K562 (cell line): ENCODE data around the gene POLR3GL. TPM values are rescaled to one million over a fixed set of nuclear protein-coding genes. Genes with fewer than 3 reads are reported as not detected.

Experiments used
- ATAC-seq: fragments of 200-7000 bp; cut with Tn5 transposase; 3 replicates; pipeline ENCODE4 v1.9.1; 2020; ENCODE audit warnings: moderate library complexity
- BruUV-seq: library from RNA; stranded (reverse); fragments of 400-500 nt; replicated peaks from 2 replicates; lab custom pipeline; 2021; lab: Mats Ljungman, UMichigan
- CTCF ChIA-PET: fragments of 300-600 bp; formaldehyde crosslinking; extraction: SDS; loops from one replicate; lab custom pipeline; 2021; ENCODE audit warnings: low intra/inter-chr PET ratio; lab: Yijun Ruan, JAX
- POLR2A ChIA-PET: fragments of 300-600, 350-650 bp; sonication (Branson Sonifier 250); formaldehyde crosslinking; extraction: SDS; loops from one replicate; lab custom pipeline; 2021; ENCODE audit warnings: antibody characterized with exemption, inconsistent platforms; lab: Yijun Ruan, JAX
- DNase-seq, 4 experiments: peaks; one replicate each; pipeline versions ENCODE4 v3.0.0 to v3.0.0-alpha.2; 2011 to 2018; ENCODE audit warnings: low spot score in 3 of 4, mixed read lengths in 3 of 4; ENCODE audit errors: extremely low read depth in 1 of 4
- FAIRE-seq: peaks from 2 replicates; lab custom pipeline; 2011; peaks lifted over from hg19 to GRCh38; lab: Jason Lieb, UNC
- H2AFZ ChIP-seq: 2 replicates; pipeline ENCODE4 v1.6.0; 2011; ENCODE audit warnings: low read depth, low read length, control low read depth, inconsistent platforms
- H3K27ac ChIP-seq: fragments of 200-600 bp; 3 replicates; pipeline ENCODE4 v1.8.0; 2011; ENCODE audit warnings: low read depth, mild to moderate bottlenecking, control low read depth, inconsistent platforms, low read length, moderate library complexity, mixed read lengths; ENCODE audit errors: extremely low read depth
- H3K27me3 ChIP-seq, 2 experiments: fragments of 300-600 bp in 1 of 2; 2 replicates in 1 of 2; 3 replicates in 1 of 2; pipeline versions ENCODE4 v1.6.0 to v1.8.0; 2011; ENCODE audit warnings: inconsistent platforms in 2 of 2, low read length in 2 of 2, mild to moderate bottlenecking in 1 of 2, mixed read lengths in 1 of 2, moderate library complexity in 1 of 2; ENCODE audit not compliant: control insufficient read depth in 2 of 2, insufficient read depth in 2 of 2
- H3K36me3 ChIP-seq: fragments of 300-600 bp; 3 replicates; pipeline ENCODE4 v1.8.0; 2011; ENCODE audit warnings: mild to moderate bottlenecking, low read length, inconsistent platforms; ENCODE audit not compliant: control insufficient read depth, insufficient read depth
- H3K4me1 ChIP-seq, 2 experiments: fragments of 200-600 bp in 1 of 2; replicated peaks in 1 of 2; 2 replicates in 1 of 2; 3 replicates in 1 of 2; pipeline versions ENCODE4 v1.5.1 to v1.8.0; 2011; ENCODE audit warnings: inconsistent platforms in 2 of 2, low read length in 2 of 2, mild to moderate bottlenecking in 1 of 2, mixed read lengths in 1 of 2, moderate library complexity in 1 of 2; ENCODE audit not compliant: control insufficient read depth in 2 of 2, insufficient read depth in 2 of 2
- H3K4me2 ChIP-seq: 2 replicates; pipeline ENCODE4 v1.6.1; 2011; ENCODE audit warnings: low read length, control low read depth, inconsistent platforms, mixed read lengths; ENCODE audit not compliant: insufficient read depth
- H3K4me3 ChIP-seq: fragments of 200-600 bp; sonication (generic), shearing (Covaris generic); 2 replicates; pipeline ENCODE4 v1.5.1; 2016; ENCODE audit warnings: control low read depth, inconsistent platforms
- H3K79me2 ChIP-seq: fragments of 200-600 bp; 3 replicates; pipeline ENCODE4 v1.8.0; 2011; ENCODE audit warnings: low read length, inconsistent platforms; ENCODE audit not compliant: control insufficient read depth, insufficient read depth
- H3K9ac ChIP-seq, 2 experiments: 2 replicates each; pipeline versions ENCODE4 v1.6.0 to v1.6.1; 2011; ENCODE audit warnings: low read depth in 2 of 2, low read length in 2 of 2, control low read depth in 1 of 2, inconsistent platforms in 1 of 2, mild to moderate bottlenecking in 1 of 2, mixed read lengths in 1 of 2; ENCODE audit not compliant: insufficient read depth in 1 of 2
- H3K9me1 ChIP-seq: one replicate; pipeline ENCODE4 v1.6.0; 2011; ENCODE audit warnings: inconsistent platforms, mild to moderate bottlenecking, low read length, moderate library complexity; ENCODE audit not compliant: control insufficient read depth, insufficient read depth
- H3K9me3 ChIP-seq: replicated peaks from 2 replicates; pipeline ENCODE4 v1.5.1; 2011; ENCODE audit warnings: low read depth, low read length, inconsistent platforms; ENCODE audit not compliant: control insufficient read depth, insufficient read depth
- H4K20me1 ChIP-seq: replicated peaks from 2 replicates; pipeline ENCODE4 v1.6.1; 2011; ENCODE audit warnings: low read length, inconsistent platforms, mixed read lengths; ENCODE audit not compliant: control insufficient read depth, insufficient read depth
- CBX8 ChIP-seq: fragments of 200-600 bp; sonication (generic); IDR thresholded peaks from 2 replicates; pipeline ENCODE4 v1.6.1; 2012; ENCODE audit warnings: borderline replicate concordance, mixed run types, low read depth, mild to moderate bottlenecking, moderate library complexity, mixed read lengths, low read length, control low read depth, inconsistent platforms; ENCODE audit not compliant: poor library complexity, severe bottlenecking; ENCODE audit errors: extremely low read depth
- CTCF ChIP-seq, 3 experiments: IDR thresholded peaks in 2 of 3; conservative IDR thresholded peaks in 1 of 3; 2 replicates each; pipeline ENCODE4 v1.5.1; 2011 to 2012; ENCODE audit warnings: low read length in 3 of 3, mild to moderate bottlenecking in 3 of 3, control low read depth in 2 of 3, improper control_type of control experiment in 1 of 3, inconsistent platforms in 1 of 3, low read depth in 1 of 3, mixed read lengths in 1 of 3, moderate library complexity in 1 of 3; ENCODE audit not compliant: insufficient read depth in 2 of 3
- PBX2 ChIP-seq, 2 experiments: IDR thresholded peaks in 1 of 2; conservative IDR thresholded peaks in 1 of 2; 2 replicates each; pipeline ENCODE4 v1.6.1; 2016; ENCODE audit warnings: low read depth in 2 of 2, mild to moderate bottlenecking in 1 of 2, missing compliant biosample characterization in 1 of 2, missing genetic modification characterization in 1 of 2, moderate library complexity in 1 of 2
- POLR2B ChIP-seq: fragments of 450-650 bp; IDR thresholded peaks from 2 replicates; pipeline ENCODE4 v1.6.1; 2018; ENCODE audit warnings: low read depth; ENCODE audit not compliant: partially characterized antibody
- RERE ChIP-seq: sonication (generic); formaldehyde crosslinking; IDR thresholded peaks from 2 replicates; pipeline ENCODE4 v1.8.0; 2023; ENCODE audit warnings: missing genetic modification reagents, mild to moderate bottlenecking, borderline replicate concordance
- SRSF9 ChIP-seq: fragments of 200-400 bp; formaldehyde crosslinking; IDR thresholded peaks from 2 replicates; pipeline ENCODE4 v1.6.1; 2017; ENCODE audit warnings: low read depth, low read length, borderline replicate concordance
- ZNF232 ChIP-seq: sonication (generic); formaldehyde crosslinking; IDR thresholded peaks from 2 replicates; pipeline ENCODE4 v1.8.0; 2022; ENCODE audit warnings: mild to moderate bottlenecking, missing genetic modification reagents
- ZNF41 ChIP-seq: fragments of 250-450 bp; sonication (Bioruptor Pico); conservative IDR thresholded peaks from 2 replicates; pipeline ENCODE4 v1.4.0; 2020; ENCODE audit warnings: mild to moderate bottlenecking
- ZNF830 ChIP-seq: fragments of 250-450 bp; sonication (Bioruptor Pico); IDR thresholded peaks from 2 replicates; pipeline ENCODE4 v1.5.0; 2021; ENCODE audit warnings: mild to moderate bottlenecking
- WGBS: fragments of 100-300 bp; shearing (Covaris generic); methylation state at CpG from one replicate; pipeline ENCODE4 v1.1.6; 2016; ENCODE audit warnings: low coverage, mixed read lengths; ENCODE audit not compliant: insufficient coverage; ENCODE audit errors: missing lambda C conversion rate; 5-methylcytosine and 5-hydroxymethylcytosine counted together
- in situ Hi-C: fragments of 300-500 bp; cut with MboI; formaldehyde crosslinking; loops from 4 replicates; pipeline ENCODE4 v1.15.0; 2018; ENCODE audit warnings: inconsistent platforms, mixed read lengths
- intact Hi-C: fragments of 100-400 bp; cut with micrococcal nuclease; formaldehyde crosslinking; loops from 2 replicates; pipeline ENCODE4 v1.14.2; 2022
- polyA plus RNA-seq, 8 experiments: library from polyadenylated mRNA; depleted of rRNA in 4 of 8; stranded (reverse) in 5 of 8; unstranded in 3 of 8; fragments of >200 nt; fragmentation: Nextera tagmentation in 2 of 8; fragmentation: Illumina TruSeq in 1 of 8; extraction: Ambion mirVana in 2 of 8; extraction: Trizol in 1 of 8; gene quantifications; 2 replicates each; pipeline versions ENCODE4 v1.2.1 to v1.2.3, GENCODE V29; 2011 to 2014; ENCODE audit warnings: inconsistent platforms in 1 of 8, missing spikeins in 1 of 8
- total RNA-seq, 7 experiments: library from RNA; depleted of rRNA in 6 of 7; stranded (reverse); fragments of >200 nt in 6 of 7; fragmentation: Illumina TruSeq in 2 of 7; extraction: Trizol in 2 of 7; gene quantifications; 2 replicates each; pipeline versions ENCODE4 v1.2.1 to v1.2.3, GENCODE V29; 2011 to 2021; ENCODE audit warnings: low replicate concordance in 1 of 7

Gene POLR3GL
- total and polyA plus RNA-seq, 9 of the 15 experiments (the other 6 are each of a cell fraction or from before 2014, with no cell fraction given) = 14.6 to 48.4 (median 38.2) TPM

GRCh38 chr1:145991735-145992412 lies 27.4 kb downstream of the POLR3GL start:
- Histone ChIP-seq H2AFZ (no peak overlapping the region), H4K20me1 (peaks cover 44% of the 10 kb centered on the region), H3K4me1 (peaks cover 0 to 11% of the 10 kb centered on the region in 2 experiments; a peak in 3 of 5 replicates), H3K4me2 (peak overlapping the region; percentile 2; the same call in 1 of the 2 replicates), H3K9ac (peak overlapping the region in 1 of 2 experiments; percentile 100; a peak in 2 of 4 replicates), H3K4me3 (peak overlapping the region; percentile 85), H3K27ac (peak overlapping the region; percentile 99; the same call in 1 of the 3 replicates), H3K9me1 (peaks cover 3% of the 10 kb centered on the region), H3K27me3 (no peaks in the 10 kb centered on the region), H3K9me3 (no peaks in the 10 kb centered on the region), H3K79me2 (peaks cover 55% of the 10 kb centered on the region), H3K36me3 (peaks cover 44% of the 10 kb centered on the region)
- no TSS peak for BruUV-seq
- in situ Hi-C loops = no loop called here
- ChIA-PET POLR2A (interaction anchor here (1.0 to 14.0 kb wide), 16 partner anchors 10 to 132 kb away, joined by 3 to 320 read pairs (median 8); partner anchors contain the start of genes ANKRD34A, LIX1L, PIAS3 and POLR3GL), CTCF (no interaction called here)
- intact Hi-C loops = loop anchor here (2.0 kb wide), 1 partner anchor 15 kb away; no protein-coding TSS in a partner anchor
- peak; percentile 55 for FAIRE-seq
- 21% methylated on average over 10 of the region's 10 CpGs for WGBS
- peak in 1 of 4 experiments; percentile 63 for DNase-seq
- peak; percentile 38 for ATAC-seq
- TF ChIP-seq ZNF232 (no peak), POLR2B (peak; percentile 99), CTCF (IDR thresholded peaks at IDR 0.05 in 2 of 3, conservative IDR thresholded peaks at IDR 0.05 in 1 of 3; ENCODE audit: insufficient read depth in 2 of 3, low read depth in 1 of 3, low read length in 3 of 3) (no peak), PBX2 (CRISPR knock-in tag; IDR thresholded peaks at IDR 0.05; ENCODE audit: low read depth) (no peak), PBX2 (tag; conservative IDR thresholded peaks at IDR 0.05; ENCODE audit: low read depth) (no peak), ZNF41 (CRISPR knock-in tag) (peak; percentile 65; the same call in 1 of the 2 replicates), CBX8 (no peak), SRSF9 (no peak), ZNF830 (CRISPR knock-in tag) (peak; percentile 95), RERE (CRISPR knock-in tag) (no peak)
